ENCODE data around the gene EPAS1. TPM values are rescaled to one million over a fixed set of nuclear protein-coding genes. Genes with fewer than 3 reads are reported as not detected.
"Not testable (repeated sequence)": the region's sequence is repeated elsewhere in the genome, so short reads cannot be mapped to it uniquely, and the experiment has no call there.

The EPAS1 gene
- total RNA-seq, 2 experiments from 2014 or later, result 12.6 to 16.0 TPM

- CTCF ChIA-PET, result no interaction called here
- POLR2A ChIA-PET, result no interaction called here
- intact Hi-C loops (cut with DNase I, micrococcal nuclease), result no loop called here
These were observed 92.3 kb downstream of the EPAS1 start for GRCh38 chr2:46389417-46389916.

DNA sequence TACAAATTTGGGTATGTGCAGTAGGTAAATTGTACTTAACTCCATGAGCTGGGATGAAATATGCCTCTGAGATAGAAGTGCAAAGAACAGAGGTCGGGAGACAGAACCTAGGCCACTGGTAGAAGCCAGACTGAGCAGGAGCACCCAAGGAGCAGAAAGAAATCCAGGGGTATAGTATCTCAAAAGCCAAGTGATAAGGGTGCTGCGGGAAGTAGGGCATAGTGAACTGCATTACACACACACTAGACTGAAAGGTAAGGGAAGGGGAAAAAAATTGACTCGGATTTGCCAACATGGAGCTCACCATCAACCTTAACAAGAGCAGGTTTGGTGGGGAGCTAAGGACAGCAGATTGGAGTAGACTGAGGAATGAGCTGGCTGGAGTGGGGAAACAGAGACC, 92.8 kb downstream of the EPAS1 start:
- POLR2A ChIA-PET, result no interaction called here
- H3K4me1 Mint-ChIP-seq, result peaks cover 4% of the 10 kb centered on the region
- H3K4me3 Mint-ChIP-seq, result no peak overlapping the region
- DNase-seq (no peak), ATAC-seq (no peak)
- CTCF ChIA-PET, result no interaction called here
- H3K9me3 Mint-ChIP-seq (ENCODE audit: low read depth), result no peaks in the 10 kb centered on the region
- intact Hi-C loops (cut with DNase I, micrococcal nuclease), result no loop called here
- no peak overlapping the region for H3K27ac Mint-ChIP-seq
- H3K36me3 Mint-ChIP-seq (ENCODE audit: low read depth), result no peaks in the 10 kb centered on the region
- H3K27me3 Mint-ChIP-seq, result peaks cover 8% of the 10 kb centered on the region

More at GRCh38 chr2:46389417-46389916, 92.3 kb downstream of the EPAS1 start:
- DNase-seq, result no peak
- H3K36me3 Mint-ChIP-seq (ENCODE audit: low read depth), result no peaks in the 10 kb centered on the region
- H3K4me3 Mint-ChIP-seq, result no peak overlapping the region
- no peaks in the 10 kb centered on the region for H3K9me3 Mint-ChIP-seq (ENCODE audit: low read depth)
- no peak overlapping the region for H3K27ac Mint-ChIP-seq
- H3K27me3 Mint-ChIP-seq, result peaks cover 6% of the 10 kb centered on the region
- ATAC-seq, result no peak
- H3K4me1 Mint-ChIP-seq, result no peaks in the 10 kb centered on the region

- intact Hi-C loops (cut with DNase I, micrococcal nuclease), result no loop called here
- Mint-ChIP-seq H3K4me3 (no peak overlapping the region), H3K9me3 (ENCODE audit: low read depth) (no peaks in the 10 kb centered on the region), H3K27me3 (peaks cover 11% of the 10 kb centered on the region), H3K36me3 (ENCODE audit: low read depth) (no peaks in the 10 kb centered on the region), H3K27ac (no peak overlapping the region), H3K4me1 (peaks cover 9% of the 10 kb centered on the region)
- ChIA-PET POLR2A (no interaction called here), CTCF (no interaction called here)
- ATAC-seq (no peak), DNase-seq (no peak)
These were observed 93.7 kb downstream of the EPAS1 start for GRCh38 chr2:46390901-46391395.

DNA sequence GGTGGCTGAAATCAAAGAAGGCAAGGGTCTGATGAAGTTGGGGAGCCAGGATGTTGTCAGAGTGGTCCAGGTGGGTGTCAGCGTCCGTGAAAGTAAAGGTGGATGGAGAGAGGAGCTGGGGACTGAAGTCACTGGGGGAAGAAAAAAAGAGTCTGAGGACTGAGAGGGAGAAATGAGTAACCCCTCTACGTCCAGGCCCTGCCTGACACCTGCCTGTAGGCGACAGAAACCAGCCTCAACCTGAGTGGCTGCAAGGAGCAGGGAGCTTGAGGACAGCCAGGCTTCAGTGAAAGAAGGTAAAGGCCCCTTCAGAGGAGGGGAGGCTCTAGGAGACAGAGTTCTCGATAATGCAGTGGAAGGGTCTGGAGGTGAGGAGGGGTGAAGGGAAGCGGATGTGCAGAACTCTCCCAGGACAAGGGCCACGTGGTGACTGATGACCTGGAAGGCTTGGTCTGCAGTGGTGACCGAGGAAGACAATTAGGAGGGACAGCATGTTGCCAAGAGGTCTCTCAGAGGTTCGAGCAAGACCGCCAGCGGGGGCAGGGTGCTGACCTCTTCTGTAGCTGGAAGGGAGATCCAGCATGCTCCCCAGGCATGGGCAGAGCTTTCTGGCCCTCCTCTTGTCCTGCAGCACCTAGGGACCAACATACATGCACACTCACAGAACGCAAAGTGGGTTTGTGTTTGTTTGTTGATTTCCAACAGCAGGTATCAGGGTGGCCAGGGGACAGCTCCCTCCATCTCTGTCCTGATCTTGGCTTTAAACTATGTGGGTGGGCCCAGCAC, 95.5 kb downstream of the EPAS1 start:
- peaks cover 11% of the 10 kb centered on the region for H3K27me3 Mint-ChIP-seq
- peak; percentile 14 for ATAC-seq
- no peak for DNase-seq
- no peaks in the 10 kb centered on the region for H3K36me3 Mint-ChIP-seq (ENCODE audit: low read depth)
- POLR2A ChIA-PET, result no interaction called here
- H3K4me1 Mint-ChIP-seq, result peaks cover 9% of the 10 kb centered on the region
- H3K4me3 Mint-ChIP-seq, result no peak overlapping the region
- intact Hi-C loops (cut with DNase I, micrococcal nuclease), result no loop called here
- no peaks in the 10 kb centered on the region for H3K9me3 Mint-ChIP-seq (ENCODE audit: low read depth)
- CTCF ChIA-PET, result no interaction called here
- no peak overlapping the region for H3K27ac Mint-ChIP-seq

DNA sequence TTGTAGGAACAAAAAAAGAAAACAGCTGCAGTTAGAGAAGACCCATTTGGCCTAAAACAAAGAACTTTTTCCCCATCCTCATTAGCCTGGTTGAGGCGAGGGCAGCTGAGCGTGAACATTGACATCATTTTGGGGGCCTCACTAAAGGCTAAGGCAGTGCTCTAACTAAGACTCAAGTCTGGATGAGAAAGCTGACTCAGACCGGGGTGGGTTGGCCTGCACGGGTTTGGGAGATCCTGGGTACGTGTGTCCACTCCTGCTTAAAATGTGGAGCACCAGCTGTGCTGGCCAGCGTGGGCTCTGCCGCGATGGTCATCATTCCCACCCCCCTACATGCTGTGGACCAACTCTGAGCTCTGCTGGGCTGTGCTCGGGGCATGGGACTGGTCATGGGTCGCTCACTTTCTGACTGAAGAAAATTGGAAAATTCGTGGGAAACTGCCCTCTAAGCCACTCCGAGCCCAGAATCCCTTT, 96.2 kb downstream of the EPAS1 start:
- intact Hi-C loops (cut with DNase I, micrococcal nuclease), result no loop called here
- ChIA-PET POLR2A (no interaction called here), CTCF (interaction anchor here (1.4 kb wide), 1 partner anchor 8 kb away, joined by 3 read pairs; no protein-coding TSS in a partner anchor)
- H3K36me3 Mint-ChIP-seq (ENCODE audit: low read depth), result no peaks in the 10 kb centered on the region
- H3K27ac Mint-ChIP-seq, result no peak overlapping the region
- no peak overlapping the region for H3K4me3 Mint-ChIP-seq
- no peaks in the 10 kb centered on the region for H3K9me3 Mint-ChIP-seq (ENCODE audit: low read depth)
- H3K4me1 Mint-ChIP-seq, result peaks cover 9% of the 10 kb centered on the region
- DNase-seq (no peak), ATAC-seq (no peak)
- H3K27me3 Mint-ChIP-seq, result peaks cover 11% of the 10 kb centered on the region

- Mint-ChIP-seq H3K27ac (no peak overlapping the region), H3K4me1 (peaks cover 9% of the 10 kb centered on the region), H3K36me3 (ENCODE audit: low read depth) (no peaks in the 10 kb centered on the region), H3K27me3 (peaks cover 11% of the 10 kb centered on the region), H3K4me3 (no peak overlapping the region), H3K9me3 (ENCODE audit: low read depth) (no peaks in the 10 kb centered on the region)
- DNase-seq (no peak), ATAC-seq (no peak)
- intact Hi-C loops (cut with DNase I, micrococcal nuclease), result no loop called here
- ChIA-PET POLR2A (no interaction called here), CTCF (interaction anchor here (1.4 kb wide), 1 partner anchor 9 kb away, joined by 3 read pairs; no protein-coding TSS in a partner anchor)
These were observed 96.7 kb downstream of the EPAS1 start for GRCh38 chr2:46393865-46394264.

DNA sequence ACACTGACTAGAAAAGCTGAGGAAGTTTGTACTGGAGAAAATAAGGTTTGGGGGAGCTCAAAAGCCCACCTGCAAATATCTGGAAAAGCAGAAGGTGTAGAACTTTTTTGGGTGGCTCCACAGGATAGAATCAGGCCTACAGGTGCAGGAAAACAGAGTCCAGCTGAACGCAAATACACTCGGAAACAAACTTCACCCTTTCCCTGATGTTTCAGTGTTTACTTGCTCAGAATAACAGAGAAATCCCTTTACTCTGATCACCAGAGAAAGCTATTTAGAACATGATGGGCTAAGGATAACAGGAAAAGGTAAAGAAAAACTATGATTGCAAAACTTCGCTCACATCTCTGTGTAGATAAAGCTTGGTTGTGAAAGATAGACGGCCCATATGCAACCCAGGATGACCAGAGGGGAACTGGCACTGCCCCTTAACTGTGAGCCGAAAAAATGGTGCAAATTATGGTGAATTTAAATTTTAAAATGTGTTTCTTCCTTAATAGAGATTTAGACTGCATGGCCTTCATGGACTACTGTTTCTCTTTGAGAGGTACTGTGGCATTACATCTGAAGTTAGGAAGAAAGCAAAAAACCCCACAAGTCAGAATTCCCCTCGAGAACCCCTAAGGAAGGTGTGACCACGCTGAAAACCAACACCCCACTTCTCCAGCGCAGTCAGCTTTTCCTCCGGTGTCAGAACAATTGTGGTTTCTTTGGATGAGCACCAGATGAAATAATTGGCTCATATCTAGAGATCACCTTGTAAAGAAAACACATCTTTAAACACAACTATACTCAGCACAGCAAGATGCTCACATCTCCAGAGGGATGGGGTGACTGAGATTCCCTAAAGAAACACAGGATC, 97.7 kb downstream of the EPAS1 start:
- Mint-ChIP-seq H3K4me1 (peaks cover 9% of the 10 kb centered on the region), H3K27me3 (peaks cover 11% of the 10 kb centered on the region), H3K9me3 (ENCODE audit: low read depth) (no peaks in the 10 kb centered on the region), H3K4me3 (no peak overlapping the region), H3K27ac (no peak overlapping the region), H3K36me3 (ENCODE audit: low read depth) (no peaks in the 10 kb centered on the region)
- ATAC-seq (peak; percentile 74), DNase-seq (peak; percentile 43)
- POLR2A ChIA-PET, result no interaction called here
- CTCF ChIA-PET, result interaction anchor here (0.5 to 1.4 kb wide), 3 partner anchors 10 to 1570 kb away, joined by 3 read pairs; no protein-coding TSS in a partner anchor
- intact Hi-C loops (cut with DNase I, micrococcal nuclease), result no loop called here

GRCh38 chr2:46395730-46396129, 98.5 kb downstream of the EPAS1 start:
- ATAC-seq; H3K4me3 Mint-ChIP-seq; CTCF ChIA-PET; H3K36me3 Mint-ChIP-seq (ENCODE audit: low read depth); H3K4me1 Mint-ChIP-seq; DNase-seq; H3K9me3 Mint-ChIP-seq (ENCODE audit: low read depth); POLR2A ChIA-PET; H3K27ac Mint-ChIP-seq; H3K27me3 Mint-ChIP-seq; intact Hi-C loops (cut with DNase I, micrococcal nuclease): not testable (repeated sequence)

- ATAC-seq (no peak), DNase-seq (no peak)
- H3K4me1 Mint-ChIP-seq, result peaks cover 5% of the 10 kb centered on the region
- POLR2A ChIA-PET, result no interaction called here
- no peaks in the 10 kb centered on the region for H3K36me3 Mint-ChIP-seq (ENCODE audit: low read depth)
- CTCF ChIA-PET, result no interaction called here
- H3K9me3 Mint-ChIP-seq (ENCODE audit: low read depth), result no peaks in the 10 kb centered on the region
- H3K4me3 Mint-ChIP-seq, result no peak overlapping the region
- H3K27me3 Mint-ChIP-seq, result peaks cover 3% of the 10 kb centered on the region
- intact Hi-C loops (cut with DNase I, micrococcal nuclease), result no loop called here
- H3K27ac Mint-ChIP-seq, result no peak overlapping the region
These were observed 102.8 kb downstream of the EPAS1 start for GRCh38 chr2:46400016-46400415.

GRCh38 chr2:46402874-46403273, 105.7 kb downstream of the EPAS1 start:
- ChIA-PET POLR2A (no interaction called here), CTCF (no interaction called here)
- Mint-ChIP-seq H3K27ac (no peak overlapping the region), H3K4me1 (no peaks in the 10 kb centered on the region), H3K27me3 (no peaks in the 10 kb centered on the region), H3K4me3 (no peak overlapping the region), H3K36me3 (ENCODE audit: low read depth) (no peaks in the 10 kb centered on the region), H3K9me3 (ENCODE audit: low read depth) (no peaks in the 10 kb centered on the region)
- ATAC-seq, result no peak
- intact Hi-C loops (cut with DNase I, micrococcal nuclease), result no loop called here
- no peak for DNase-seq

DNA sequence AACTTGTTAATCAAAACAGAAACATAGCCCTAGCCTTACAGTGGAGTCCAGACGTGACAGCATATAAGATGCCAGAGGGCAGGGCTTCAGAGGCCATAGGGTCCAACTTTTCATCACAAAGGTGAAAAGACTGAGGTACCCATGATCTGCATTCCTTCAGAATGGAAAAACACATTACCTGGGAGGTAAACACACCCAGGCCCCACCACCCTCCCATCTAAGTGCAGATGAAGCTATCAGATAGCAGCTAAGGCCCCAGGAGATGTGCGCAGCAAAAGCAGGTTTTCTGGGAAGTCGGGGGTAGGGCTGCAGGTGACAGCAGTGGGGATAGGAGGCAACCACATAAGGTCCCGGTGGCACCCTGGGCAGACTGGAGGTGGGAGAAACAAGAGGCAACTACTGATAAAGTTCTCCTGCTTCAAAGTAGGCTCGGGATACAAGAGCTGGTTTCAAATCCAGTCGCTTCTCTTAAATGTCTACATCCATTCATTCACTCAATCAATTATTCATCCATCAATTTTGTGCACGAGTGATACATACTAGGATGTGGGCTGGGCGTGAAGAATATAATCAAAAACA, 107.1 kb downstream of the EPAS1 start:
- DNase-seq (no peak), ATAC-seq (no peak)
- Mint-ChIP-seq H3K4me3 (no peak overlapping the region), H3K36me3 (ENCODE audit: low read depth) (no peaks in the 10 kb centered on the region), H3K27me3 (no peaks in the 10 kb centered on the region), H3K27ac (no peak overlapping the region), H3K9me3 (ENCODE audit: low read depth) (no peaks in the 10 kb centered on the region), H3K4me1 (no peaks in the 10 kb centered on the region)
- intact Hi-C loops (cut with DNase I, micrococcal nuclease), result no loop called here
- ChIA-PET POLR2A (no interaction called here), CTCF (interaction anchor here (0.6 kb wide), 1 partner anchor 24 kb away, joined by 3 read pairs; no protein-coding TSS in a partner anchor)

Measured in activated CD4-positive, alpha-beta T cell treated with anti-CD3 and anti-CD28 coated beads for 36 hours (primary cell).